COLO668 (cell line): ENCODE data around the gene CCL7.

Source experiments
- DNase-seq: peaks from one replicate; lab custom pipeline; 2025; ENCODE audit not compliant: unreplicated experiment; lab: John Stamatoyannopoulos, UW

CCL7 gene

DNA sequence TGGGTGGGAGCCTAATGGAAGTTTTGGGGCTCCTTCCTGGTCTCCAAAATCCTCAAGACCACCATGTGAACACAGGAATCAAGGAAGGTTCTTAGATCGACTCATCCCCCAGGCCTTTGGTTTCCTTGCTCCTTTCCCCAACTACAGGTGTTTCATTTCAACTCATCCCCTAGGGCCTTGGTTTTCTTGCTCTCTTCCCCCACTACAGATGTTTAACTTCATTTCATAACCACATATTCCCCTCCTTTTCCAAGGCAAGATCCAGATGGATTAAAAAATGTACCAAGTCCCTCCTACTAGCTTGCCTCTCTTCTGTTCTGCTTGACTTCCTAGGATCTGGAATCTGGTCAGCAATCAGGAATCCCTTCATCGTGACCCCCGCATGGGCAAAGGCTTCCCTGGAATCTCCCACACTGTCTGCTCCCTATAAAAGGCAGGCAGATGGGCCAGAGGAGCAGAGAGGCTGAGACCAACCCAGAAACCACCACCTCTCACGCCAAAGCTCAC is 15.3 kb downstream of the CCL7 start, which contains the start of gene CCL11:
TSS of gene CCL11 (plus strand) at position 457 of the 507 bp plus-strand sequence. CDS start 67 bp downstream, outside the sequence.
- DNase-seq, result no peak

DNA sequence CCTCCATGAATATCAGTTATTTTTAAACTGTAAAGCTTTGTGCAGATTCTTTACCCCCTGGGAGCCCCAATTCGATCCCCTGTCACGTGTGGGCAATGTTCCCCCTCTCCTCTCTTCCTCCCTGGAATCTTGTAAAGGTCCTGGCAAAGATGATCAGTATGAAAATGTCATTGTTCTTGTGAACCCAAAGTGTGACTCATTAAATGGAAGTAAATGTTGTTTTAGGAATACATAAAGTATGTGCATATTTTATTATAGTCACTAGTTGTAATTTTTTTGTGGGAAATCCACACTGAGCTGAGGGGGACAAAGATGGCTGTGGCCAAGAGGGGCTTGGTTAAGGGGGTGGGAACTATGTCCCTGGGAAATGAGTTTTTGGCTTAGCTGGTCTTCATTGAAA is 17.9 kb downstream of the CCL7 start:
- no peak for DNase-seq

DNA sequence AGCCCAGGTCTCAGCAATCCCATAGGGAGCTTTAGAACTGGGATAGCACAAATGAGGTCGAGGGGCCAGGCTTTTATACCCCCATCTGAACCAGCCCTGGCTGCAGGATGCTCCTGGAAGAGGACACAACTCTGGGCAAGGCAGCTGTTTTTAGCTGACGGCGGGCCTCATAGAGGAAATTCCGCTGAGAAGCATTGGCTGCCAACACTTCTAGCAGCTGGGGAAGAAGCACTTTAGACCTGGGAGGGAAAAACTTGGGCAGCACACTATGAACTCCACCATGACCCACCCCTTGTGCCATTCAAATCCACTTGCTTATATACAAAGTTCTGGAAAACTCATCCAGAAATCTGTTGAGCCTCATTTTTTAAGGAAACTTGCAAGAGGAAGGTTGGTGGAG is 20.6 kb downstream of the CCL7 start:
- DNase-seq, result no peak

DNA sequence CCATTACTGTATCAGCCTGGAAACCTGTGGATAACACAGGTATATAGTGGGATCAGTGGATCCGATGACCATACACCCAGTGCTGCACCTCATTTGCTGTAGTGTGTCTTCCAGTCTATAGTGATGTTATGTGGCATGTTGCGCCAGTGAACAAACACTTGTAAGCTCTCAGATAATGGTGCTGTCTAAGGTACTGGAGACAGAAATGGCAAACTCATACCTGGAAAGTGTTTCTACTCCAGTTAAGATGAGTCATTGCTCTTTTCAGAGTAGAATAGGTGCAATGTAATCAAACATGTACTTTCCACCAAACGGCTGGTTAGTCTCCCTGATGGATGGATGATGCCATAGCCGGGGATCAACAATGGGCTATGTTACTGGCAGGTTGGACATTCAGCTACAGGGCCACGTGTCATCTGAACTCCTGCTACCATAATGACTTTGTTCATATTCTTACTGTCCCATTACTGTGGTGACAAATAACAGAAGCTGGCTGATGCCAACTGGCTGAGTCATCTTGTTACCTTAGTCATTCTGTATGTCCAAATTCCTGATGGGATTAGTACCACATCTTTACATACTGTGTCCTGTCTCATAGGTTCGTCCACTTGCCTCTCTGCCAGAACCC is 21.8 kb downstream of the CCL7 start:
- DNase-seq, result no peak

DNA sequence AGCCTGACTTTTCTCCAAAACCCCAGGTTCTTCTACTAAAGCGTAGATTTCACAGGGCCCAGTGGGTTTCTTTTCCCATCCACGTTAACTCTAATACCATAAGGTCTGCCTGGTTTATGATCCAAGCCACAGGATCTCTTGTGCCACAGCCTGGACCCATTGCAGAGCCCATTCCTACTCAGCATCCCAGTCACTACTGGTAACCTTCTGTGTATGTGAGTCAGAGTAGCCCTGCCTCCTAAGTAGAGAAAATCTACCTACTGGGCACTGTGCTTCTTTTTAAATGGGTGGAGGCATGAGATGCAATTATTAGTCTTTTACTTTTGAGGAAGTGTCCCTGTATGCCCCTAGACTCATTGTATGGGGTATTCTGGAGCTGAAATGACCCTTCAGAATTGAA is 29.0 kb downstream of the CCL7 start:
- no peak for DNase-seq

DNA sequence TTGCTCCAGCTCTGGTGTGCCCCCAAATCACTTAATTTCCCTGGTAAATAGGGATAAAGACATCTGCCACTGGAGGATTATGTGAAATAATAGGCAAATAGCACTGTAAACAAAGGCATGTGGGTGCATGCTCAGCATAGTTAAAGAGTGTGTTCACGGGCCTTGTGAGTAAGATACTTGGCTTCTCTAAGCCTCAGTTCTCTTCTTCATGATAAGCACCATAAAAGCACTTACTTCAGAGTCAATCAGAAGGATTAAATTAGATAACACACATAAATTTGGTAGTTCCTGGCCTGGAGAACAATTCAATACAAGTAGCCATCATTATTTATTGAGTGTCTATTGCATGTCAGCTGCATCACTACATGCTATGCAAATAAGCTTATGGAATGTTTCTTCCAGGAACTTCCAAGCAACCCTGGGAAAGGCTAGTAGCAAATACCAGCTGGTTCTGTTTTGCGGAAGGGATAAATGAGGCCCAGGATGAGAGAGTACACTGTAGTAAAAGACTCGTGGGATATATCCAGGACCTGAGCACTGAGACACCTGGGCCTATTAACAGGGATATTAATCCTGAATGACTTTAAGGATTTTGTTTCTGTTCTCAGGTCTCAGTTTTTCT is 30.0 kb downstream of the CCL7 start:
- DNase-seq, result no peak

DNA sequence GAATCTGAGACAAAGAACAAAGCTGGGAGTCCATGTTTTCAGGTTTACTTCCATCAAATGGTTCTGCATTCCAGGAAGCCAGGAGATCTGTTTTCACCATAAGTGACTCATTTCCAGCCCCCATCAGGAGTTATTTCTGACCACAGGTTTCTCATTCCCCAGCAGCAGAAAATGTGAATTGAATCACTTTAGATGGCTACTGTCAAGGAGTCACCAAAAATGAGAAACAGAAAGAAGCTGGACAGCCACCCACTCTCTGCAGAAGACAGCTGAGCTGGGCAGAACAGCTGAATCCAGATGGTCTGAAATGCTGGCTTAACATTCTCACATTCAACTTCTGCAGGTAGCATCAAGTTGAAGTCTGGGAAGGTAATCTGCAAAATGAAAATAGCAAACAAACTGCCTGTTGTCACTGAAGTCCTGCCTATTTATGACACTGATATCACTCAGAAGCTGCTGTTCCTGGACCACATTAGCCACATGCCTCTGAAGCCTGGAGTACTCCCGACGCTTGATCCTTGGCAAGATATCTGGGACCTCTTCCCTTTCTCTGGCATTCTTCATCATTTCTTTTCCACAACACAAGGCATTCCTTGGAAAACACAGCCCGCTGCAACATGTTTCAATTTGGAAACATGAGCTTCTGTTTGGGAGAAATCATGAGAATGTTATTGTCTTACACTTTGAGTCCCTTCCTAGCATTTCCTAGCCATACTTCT is 30.8 kb downstream of the CCL7 start:
- DNase-seq, result no peak

DNA sequence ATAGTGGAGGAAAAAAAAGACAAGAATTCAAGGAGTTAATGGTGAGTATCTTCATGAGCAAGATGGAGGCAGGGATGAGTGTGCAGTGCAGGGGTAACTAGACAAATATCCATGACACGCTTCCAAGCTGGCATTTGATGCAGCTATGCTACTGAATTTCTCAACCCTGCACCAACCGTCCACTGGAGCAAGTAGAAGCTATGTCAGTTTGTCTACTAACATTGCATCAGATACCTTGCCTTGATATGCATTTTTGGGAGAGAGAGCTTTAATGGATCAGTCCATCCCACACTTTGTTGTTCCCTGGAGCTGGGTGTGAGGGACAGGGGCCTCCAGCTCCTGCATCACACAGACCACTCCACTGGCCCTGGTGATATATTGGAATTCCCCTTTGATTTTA is 32.0 kb downstream of the CCL7 start:
- DNase-seq, result no peak

DNA sequence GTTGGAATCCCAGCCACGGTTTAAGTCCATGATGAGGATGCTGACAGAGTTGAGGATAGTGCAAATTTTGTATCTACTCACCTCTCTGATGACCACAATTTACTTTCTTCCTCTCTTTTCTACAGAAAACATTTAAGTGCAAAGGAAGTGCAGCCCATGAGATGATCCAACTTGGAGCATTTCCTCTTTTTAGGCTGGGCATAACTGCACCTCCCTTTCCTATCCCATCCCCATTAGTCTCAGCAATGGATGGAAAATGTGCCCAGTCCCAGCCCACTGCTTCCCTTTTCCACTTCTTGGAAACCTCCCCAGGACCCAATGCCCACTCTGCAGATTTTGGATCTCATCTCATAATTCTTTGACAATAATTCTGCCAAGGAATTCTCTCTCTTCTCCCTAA is 32.6 kb downstream of the CCL7 start:
- no peak for DNase-seq

DNA sequence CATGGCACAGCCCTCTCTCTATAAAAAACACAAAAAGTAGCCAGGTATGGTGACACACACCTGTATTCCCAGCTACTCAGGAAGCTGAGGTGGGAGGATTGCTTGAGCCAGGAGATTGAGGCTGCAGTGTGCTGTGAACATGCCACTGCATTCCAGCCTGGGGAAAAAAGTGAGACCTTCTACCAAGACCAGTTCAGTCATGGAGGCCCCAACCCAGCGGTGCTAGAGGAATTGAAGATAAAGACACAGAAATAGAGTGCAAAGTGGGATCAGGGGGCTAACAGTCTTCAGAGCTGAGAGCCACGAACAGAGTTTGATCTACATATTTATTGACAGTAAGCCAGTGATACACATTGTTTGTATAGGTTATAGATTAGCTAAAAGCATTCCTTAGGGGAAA is 33.6 kb downstream of the CCL7 start:
- no peak for DNase-seq

DNA sequence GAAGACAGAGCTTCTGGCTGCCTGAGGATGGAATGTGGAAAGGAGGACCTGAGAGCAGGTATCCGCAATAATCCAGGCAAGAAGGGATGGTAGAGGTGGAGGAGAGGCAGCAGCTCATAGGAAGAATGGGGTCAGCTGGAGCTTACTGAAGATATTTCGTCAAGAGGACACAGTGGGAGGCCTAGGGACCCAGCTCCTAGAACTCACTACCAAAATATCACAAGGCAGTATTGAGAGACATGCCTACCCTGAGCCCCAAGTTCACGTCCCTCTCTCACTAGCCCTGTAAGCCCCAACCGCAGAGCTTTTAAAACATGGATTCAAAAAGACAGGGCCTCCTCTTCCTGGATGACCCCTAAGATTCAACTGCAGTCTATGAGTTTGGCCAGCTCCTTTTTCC is 35.0 kb downstream of the CCL7 start:
- no peak for DNase-seq

DNA sequence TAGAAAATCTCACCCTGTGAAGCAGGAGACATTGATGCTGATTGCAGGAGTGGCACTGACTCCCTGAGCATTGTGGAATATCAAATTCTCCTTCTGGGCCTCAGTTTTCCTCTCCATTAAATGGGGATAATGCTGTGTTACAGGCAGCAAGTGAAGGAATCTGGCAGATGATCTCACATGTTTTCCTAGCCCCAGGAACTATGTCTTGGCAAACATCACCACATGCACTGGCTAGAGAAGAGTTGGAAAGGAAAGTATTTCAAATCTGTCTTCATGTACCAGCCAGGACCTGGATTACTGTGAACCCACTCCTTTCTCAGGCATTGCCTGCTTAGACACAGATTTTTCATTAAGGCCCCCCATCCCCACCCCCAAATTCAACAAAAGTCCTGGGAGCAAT is 35.6 kb downstream of the CCL7 start:
- no peak for DNase-seq

DNA sequence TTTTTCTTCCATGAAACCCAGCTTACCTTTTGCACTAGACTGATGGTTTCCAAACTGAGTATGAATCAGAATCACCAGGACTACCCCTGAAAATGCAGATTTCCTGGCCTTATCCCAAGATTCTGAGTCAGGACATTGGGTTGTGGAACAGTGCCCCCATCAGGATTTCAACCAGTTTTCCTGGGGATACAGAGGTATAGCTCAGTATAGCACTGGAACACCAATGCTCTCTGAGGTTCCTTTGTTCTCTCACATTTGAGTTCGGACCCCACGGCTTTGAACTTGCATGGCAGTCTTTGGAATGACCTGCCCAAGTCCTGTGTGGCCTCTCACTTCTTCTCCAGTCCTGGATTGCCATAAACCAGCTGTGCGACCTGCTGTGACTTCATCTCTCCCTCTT is 36.4 kb downstream of the CCL7 start:
- DNase-seq, result no peak

DNA sequence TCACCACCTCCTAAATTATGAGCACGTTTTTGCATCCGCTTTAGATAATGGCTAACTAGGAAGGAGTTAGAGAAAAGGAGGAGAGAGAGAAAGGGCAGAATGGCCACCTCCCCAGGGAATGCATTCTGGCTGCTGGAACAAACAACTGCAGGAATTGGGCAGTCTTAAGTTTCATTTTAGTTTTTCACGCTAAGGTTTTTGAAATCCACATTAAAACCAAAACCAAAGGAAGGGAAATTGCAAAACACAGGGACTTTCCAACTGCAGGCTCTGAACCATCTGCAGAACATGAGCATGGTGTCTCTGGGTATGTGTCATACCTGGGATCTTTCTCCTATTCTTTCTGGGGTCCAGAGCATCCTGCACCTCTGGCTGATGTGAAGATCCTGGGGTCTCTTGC is 37.1 kb downstream of the CCL7 start:
- no peak for DNase-seq

DNA sequence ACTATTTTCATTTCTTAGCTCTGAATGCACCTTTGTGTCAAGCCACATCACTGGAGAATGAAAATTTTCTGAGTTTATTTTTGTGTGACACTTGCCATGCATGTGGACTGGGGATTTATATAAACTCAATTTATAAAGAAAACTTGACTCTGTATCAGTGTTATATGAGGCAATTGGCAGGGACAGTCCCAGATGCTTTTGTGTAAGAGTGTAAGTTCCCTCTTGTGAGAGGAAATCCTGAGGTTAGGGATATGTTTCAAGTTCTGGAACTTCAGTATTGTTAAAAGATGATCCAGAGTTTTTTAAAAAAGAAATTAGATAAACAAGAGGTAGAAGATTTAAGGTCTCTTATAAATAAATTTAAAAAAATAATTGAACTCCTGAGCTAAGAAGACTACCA is 38.4 kb downstream of the CCL7 start:
- DNase-seq, result no peak

DNA sequence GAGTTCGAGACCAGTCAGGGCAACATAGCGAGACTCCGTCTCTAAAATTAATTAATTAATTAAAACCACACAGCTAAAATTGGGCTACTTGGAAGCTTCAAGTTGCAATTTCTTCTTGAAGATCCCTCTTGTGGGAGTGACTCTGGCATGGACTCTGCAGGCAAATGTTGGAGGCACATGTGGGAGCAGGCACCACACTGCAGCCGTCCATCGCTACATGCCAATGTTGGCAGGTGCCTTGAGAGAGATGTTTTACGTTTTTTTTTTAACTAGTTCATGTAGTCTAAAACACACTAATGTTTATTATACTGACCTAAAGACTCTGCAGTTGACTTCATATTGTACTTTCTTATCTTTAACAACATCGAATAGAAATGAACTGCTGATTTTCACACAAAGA is 41.3 kb downstream of the CCL7 start:
- no peak for DNase-seq

DNA sequence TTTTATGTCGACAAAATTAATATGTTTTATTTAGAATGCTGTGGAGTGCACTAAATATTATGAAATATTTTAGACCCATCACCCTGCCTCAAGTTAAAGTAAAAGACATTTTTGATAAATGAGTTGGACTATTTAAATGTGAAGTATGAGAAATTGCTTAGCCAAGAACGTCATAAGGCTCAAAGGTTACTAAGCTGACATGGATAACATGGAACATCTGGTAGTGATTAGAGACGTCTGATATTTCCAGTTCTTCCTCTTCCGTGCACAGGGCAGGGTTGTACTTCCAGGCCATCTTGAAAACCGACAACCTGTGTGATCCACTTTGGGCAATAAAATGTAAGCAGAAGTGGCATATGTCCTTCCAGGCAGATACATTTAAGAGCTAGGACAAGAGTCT is 42.1 kb downstream of the CCL7 start:
- no peak for DNase-seq

DNA sequence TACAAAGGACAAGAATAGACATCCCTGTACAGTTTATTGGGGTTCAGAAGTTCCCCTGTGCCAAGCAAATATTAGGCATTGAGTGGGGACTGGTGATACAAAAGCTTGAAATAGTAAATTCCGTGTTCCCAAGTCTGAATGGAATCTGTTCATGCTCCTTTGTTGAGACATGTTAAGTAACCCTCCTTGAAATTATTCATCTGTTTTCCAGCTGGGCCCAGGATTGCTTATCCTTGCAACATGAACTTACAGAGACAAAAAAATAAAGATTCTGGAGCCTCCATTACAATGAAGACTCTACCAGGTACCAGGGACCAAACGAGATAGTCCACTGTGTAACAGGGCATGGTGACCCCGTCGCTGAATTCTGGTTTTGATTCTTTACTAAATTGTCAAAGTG is 43.1 kb downstream of the CCL7 start:
- DNase-seq, result no peak

DNA sequence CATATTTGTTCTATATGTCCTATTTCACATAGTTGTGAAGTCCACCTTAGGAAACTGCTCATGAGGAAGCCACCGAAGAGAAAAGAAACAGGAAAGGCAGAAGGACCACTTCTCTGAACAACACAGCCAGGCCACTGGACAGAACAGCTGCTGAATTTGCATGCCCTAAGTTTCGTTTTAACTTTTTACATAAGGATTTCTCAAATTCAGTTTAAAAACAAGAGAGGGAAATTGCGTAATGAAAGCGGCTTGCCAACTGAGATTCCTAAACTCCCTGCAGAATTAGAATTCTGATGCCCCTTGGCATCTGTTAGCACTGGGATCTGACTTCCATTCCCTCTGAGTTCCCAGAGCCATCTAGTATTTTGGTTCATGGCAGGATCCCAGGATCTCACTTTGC is 44.3 kb downstream of the CCL7 start:
- DNase-seq, result no peak

DNA sequence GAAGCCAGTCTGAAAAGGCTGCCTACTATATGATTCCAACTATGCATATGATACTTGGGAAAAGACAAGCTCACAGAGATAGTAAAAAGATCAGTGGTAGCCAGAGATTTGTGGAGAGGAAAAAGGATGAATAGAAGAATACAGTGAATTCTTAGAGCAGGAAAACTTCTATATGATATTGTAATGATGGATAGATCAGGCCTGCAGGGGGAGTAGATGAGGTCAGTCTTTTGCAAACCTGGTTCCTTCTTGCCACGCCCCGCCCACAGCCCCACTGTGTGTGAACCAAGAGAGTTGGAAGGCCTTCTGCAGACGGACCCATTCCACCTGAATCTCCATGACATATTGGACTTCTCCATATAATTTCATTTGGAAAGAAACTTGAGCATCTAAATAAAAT is 48.5 kb downstream of the CCL7 start:
- no peak for DNase-seq

DNA sequence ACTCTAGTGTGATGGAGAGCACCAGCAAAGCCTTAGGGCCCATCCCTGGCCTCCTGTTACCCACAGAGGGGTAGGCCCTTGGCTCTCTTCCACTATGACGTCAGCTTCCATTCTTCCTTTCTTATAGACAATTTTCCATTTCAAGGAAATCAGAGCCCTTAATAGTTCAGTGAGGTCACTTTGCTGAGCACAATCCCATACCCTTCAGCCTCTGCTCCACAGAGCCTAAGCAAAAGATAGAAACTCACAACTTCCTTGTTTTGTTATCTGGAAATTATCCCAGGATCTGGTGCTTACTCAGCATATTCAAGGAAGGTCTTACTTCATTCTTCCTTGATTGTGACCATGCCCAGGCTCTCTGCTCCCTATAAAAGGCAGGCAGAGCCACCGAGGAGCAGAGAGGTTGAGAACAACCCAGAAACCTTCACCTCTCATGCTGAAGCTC is 49.0 kb downstream of the CCL7 start, which contains the start of gene CCL8:
TSS of gene CCL8 (plus strand) at position 397 of the 445 bp plus-strand sequence. CDS start 67 bp downstream, outside the sequence.
- no peak for DNase-seq
